Trophoblast cell (in vitro differentiated cells and primary cell): ENCODE measurements around the gene LSR.

Experiments used
- DNase-seq, 2 donors: peaks; one replicate each; pipeline ENCODE4 v3.0.0-alpha.2; 2016
- H2AFZ ChIP-seq: 2 replicates; pipeline ENCODE4 v1.6.1; 2013; ENCODE audit warnings: low read length, moderate library complexity, mild to moderate bottlenecking; ENCODE audit not compliant: insufficient read depth, poor library complexity
- H2AK5ac ChIP-seq: 2 replicates; pipeline ENCODE4 v1.6.1; 2013; ENCODE audit warnings: mild to moderate bottlenecking, low read length
- H2BK120ac ChIP-seq: 2 replicates; pipeline ENCODE4 v1.6.1; 2013; ENCODE audit warnings: low read length, mild to moderate bottlenecking, moderate library complexity; ENCODE audit not compliant: insufficient read depth, poor library complexity
- H2BK12ac ChIP-seq: 2 replicates; pipeline ENCODE4 v1.6.1; 2013; ENCODE audit warnings: mild to moderate bottlenecking, low read length, moderate library complexity
- H2BK5ac ChIP-seq: 2 replicates; pipeline ENCODE4 v1.6.1; 2013; ENCODE audit warnings: low read length, low read depth, moderate library complexity, mild to moderate bottlenecking; ENCODE audit not compliant: poor library complexity
- H3K14ac ChIP-seq: 2 replicates; pipeline ENCODE4 v1.6.1; 2013; ENCODE audit warnings: mild to moderate bottlenecking, low read length
- H3K18ac ChIP-seq: 2 replicates; pipeline ENCODE4 v1.6.1; 2013; ENCODE audit warnings: mild to moderate bottlenecking, low read length
- H3K23ac ChIP-seq: 2 replicates; pipeline ENCODE4 v1.6.1; 2013; ENCODE audit warnings: low read length
- H3K27ac ChIP-seq: 2 replicates; pipeline ENCODE4 v1.5.1; 2013; ENCODE audit warnings: low read depth, mild to moderate bottlenecking, inconsistent platforms, low read length, moderate library complexity
- H3K27me3 ChIP-seq: 2 replicates; pipeline ENCODE4 v1.6.1; 2013; ENCODE audit warnings: inconsistent platforms, mild to moderate bottlenecking, low read length, moderate library complexity; ENCODE audit not compliant: insufficient read depth
- H3K36me3 ChIP-seq, 2 experiments: 1 replicate in 1 of 2; 2 replicates in 1 of 2; pipeline ENCODE4 v1.6.1; 2013; ENCODE audit warnings: low read length in 2 of 2, mild to moderate bottlenecking in 2 of 2, moderate library complexity in 1 of 2; ENCODE audit not compliant: insufficient read depth in 2 of 2, control insufficient read depth in 1 of 2
- H3K4ac ChIP-seq: 2 replicates; pipeline ENCODE4 v1.6.1; 2013; ENCODE audit warnings: low read depth, mild to moderate bottlenecking, low read length, moderate library complexity
- H3K4me1 ChIP-seq, 2 experiments: 1 replicate in 1 of 2; 2 replicates in 1 of 2; pipeline ENCODE4 v1.6.1; 2013; ENCODE audit warnings: low read length in 2 of 2, mild to moderate bottlenecking in 2 of 2, moderate library complexity in 1 of 2; ENCODE audit not compliant: insufficient read depth in 2 of 2, control insufficient read depth in 1 of 2
- H3K4me2 ChIP-seq: 2 replicates; pipeline ENCODE4 v1.6.1; 2013; ENCODE audit warnings: inconsistent platforms, mild to moderate bottlenecking, low read length, moderate library complexity
- H3K4me3 ChIP-seq: 2 replicates; pipeline ENCODE4 v1.5.1; 2013; ENCODE audit warnings: mild to moderate bottlenecking, low read depth, low read length, inconsistent platforms
- H3K79me1 ChIP-seq: one replicate; pipeline ENCODE4 v1.6.1; 2013; ENCODE audit warnings: low read length
- H3K79me2 ChIP-seq: 2 replicates; pipeline ENCODE4 v1.6.1; 2013; ENCODE audit warnings: low read length, mild to moderate bottlenecking; ENCODE audit not compliant: control insufficient read depth, insufficient read depth, poor library complexity
- H3K9ac ChIP-seq: 2 replicates; pipeline ENCODE4 v1.6.1; 2013; ENCODE audit warnings: mild to moderate bottlenecking, low read length
- H3K9me3 ChIP-seq: 2 replicates; pipeline ENCODE4 v1.6.1; 2013; ENCODE audit warnings: low read depth, mild to moderate bottlenecking, control low read depth, inconsistent platforms, low read length; ENCODE audit not compliant: insufficient read depth
- H4K12ac ChIP-seq: 2 replicates; pipeline ENCODE4 v1.6.1; 2013; ENCODE audit warnings: low read depth, mild to moderate bottlenecking, low read length, moderate library complexity
- H4K8ac ChIP-seq: 2 replicates; pipeline ENCODE4 v1.6.1; 2013; ENCODE audit warnings: low read depth, mild to moderate bottlenecking, low read length, moderate library complexity
- H4K91ac ChIP-seq: one replicate; pipeline ENCODE4 v1.6.1; 2013; ENCODE audit warnings: low read depth, mild to moderate bottlenecking, low read length, moderate library complexity
- WGBS: extraction: QIAGEN DNeasy Blood & Tissue Kit; methylation state at CpG from one replicate; pipeline ENCODE4 v1.1.7; 2013; ENCODE audit warnings: missing lambda C conversion rate; ENCODE audit not compliant: insufficient read length, insufficient coverage; ENCODE audit errors: extremely low coverage; 5-methylcytosine and 5-hydroxymethylcytosine counted together

Gene LSR

DNA sequence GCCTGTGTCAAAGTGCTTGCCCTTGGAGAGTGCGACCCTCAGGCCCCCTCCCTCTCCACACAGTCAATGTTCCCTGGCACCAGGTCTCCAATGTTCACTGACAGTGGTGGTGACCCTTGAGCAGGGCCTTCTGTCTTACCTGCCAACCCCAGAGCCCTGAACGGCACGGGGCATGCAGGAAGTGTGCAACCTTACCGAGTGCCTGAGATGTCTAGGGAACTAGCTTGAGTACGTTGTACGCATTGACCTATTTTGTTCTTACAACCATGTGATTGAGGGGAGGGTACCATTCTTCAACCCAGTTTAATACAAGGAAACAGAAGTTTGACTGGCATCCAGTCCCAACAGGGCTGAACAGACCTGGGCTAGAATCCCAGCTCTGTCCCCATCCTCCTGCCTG lies 56.4 kb downstream of the LSR start:
- Histone ChIP-seq H3K4ac (no peak overlapping the region), H3K9me3 (peaks cover 4% of the 10 kb centered on the region), H3K79me2 (no peaks in the 10 kb centered on the region), H3K36me3 (no peaks in the 10 kb centered on the region), H3K23ac (no peak overlapping the region), H3K14ac (no peak overlapping the region), H3K4me3 (no peak overlapping the region), H3K4me2 (no peak overlapping the region), H2AK5ac (no peak overlapping the region), H3K27me3 (no peaks in the 10 kb centered on the region), H2BK5ac (no peak overlapping the region), H3K27ac (no peak overlapping the region), H3K9ac (no peak overlapping the region), H3K79me1 (no peaks in the 10 kb centered on the region), H3K4me1 (peaks cover 3 to 8% of the 10 kb centered on the region in 2 experiments), H4K8ac (no peak overlapping the region), H4K12ac (no peak overlapping the region), H2BK120ac (no peak overlapping the region), H4K91ac (no peak overlapping the region), H3K18ac (no peak overlapping the region), H2BK12ac (no peak overlapping the region), H2AFZ (no peak overlapping the region)
- no CpG with 5 or more reads among the region's 6 CpGs for WGBS
- no peak for DNase-seq

DNA sequence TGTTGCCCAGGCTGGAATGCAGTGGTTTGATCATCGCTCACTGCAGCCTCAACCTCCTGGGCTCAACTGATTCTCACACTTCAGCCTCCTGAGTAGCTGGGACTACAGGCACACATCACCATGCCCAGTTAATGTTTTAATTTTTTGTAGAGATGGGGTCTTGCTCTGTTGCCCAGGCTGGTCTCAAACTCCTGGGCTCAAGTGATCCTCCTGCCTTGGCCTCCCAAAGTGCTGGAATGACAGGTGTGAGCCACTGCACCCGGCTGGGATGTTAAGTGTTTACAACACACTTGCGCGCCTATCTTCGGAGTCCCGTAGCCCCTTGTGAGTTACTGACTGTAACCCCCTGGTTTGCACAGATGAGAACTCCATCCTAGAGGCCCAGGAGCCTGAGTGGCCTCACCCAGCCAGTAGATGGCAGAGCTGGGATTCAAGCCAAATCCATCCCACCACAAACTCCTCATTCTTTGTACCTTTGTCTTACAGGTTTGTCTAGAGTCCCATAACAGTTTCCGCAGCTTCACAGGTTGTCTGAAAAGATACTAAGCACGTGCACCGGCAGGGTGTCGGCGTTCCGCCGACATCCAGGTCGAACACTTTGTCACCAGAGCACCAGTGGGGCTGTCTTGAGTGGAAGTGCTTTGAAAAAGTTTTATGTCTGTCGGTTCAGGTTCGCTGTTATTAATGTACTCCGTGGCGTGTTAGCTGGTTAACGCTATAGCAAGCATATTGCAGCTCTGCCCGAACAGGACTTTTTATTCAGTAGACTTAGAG lies 57.9 kb downstream of the LSR start:
- Histone ChIP-seq H3K23ac (no peak overlapping the region), H2AK5ac (no peak overlapping the region), H3K18ac (no peak overlapping the region), H4K91ac (no peak overlapping the region), H3K36me3 (no peaks in the 10 kb centered on the region), H2BK120ac (no peak overlapping the region), H3K79me2 (no peaks in the 10 kb centered on the region), H4K12ac (no peak overlapping the region), H3K4me3 (no peak overlapping the region), H4K8ac (no peak overlapping the region), H3K9me3 (peaks cover 4% of the 10 kb centered on the region), H3K27ac (no peak overlapping the region), H3K4me1 (peaks cover 6 to 13% of the 10 kb centered on the region in 2 experiments), H3K14ac (no peak overlapping the region), H3K4me2 (no peak overlapping the region), H3K27me3 (no peaks in the 10 kb centered on the region), H3K9ac (no peak overlapping the region), H2BK5ac (no peak overlapping the region), H2BK12ac (no peak overlapping the region), H3K79me1 (no peaks in the 10 kb centered on the region), H2AFZ (no peak overlapping the region), H3K4ac (no peak overlapping the region)
- DNase-seq: peak; percentile 48 to 76
- WGBS: no CpG with 5 or more reads among the region's 20 CpGs

GRCh38 chr19:35307931-35308330 lies 59.1 kb downstream of the LSR start:
- Histone ChIP-seq H3K14ac (no peak overlapping the region), H4K8ac (no peak overlapping the region), H2BK5ac (no peak overlapping the region), H4K12ac (no peak overlapping the region), H3K4me2 (no peak overlapping the region), H3K36me3 (no peaks in the 10 kb centered on the region), H3K9me3 (peaks cover 2% of the 10 kb centered on the region), H3K9ac (no peak overlapping the region), H3K4me1 (peaks cover 6 to 13% of the 10 kb centered on the region in 2 experiments), H3K4ac (no peak overlapping the region), H3K18ac (no peak overlapping the region), H2AFZ (no peak overlapping the region), H3K4me3 (no peak overlapping the region), H2BK12ac (no peak overlapping the region), H3K79me1 (no peaks in the 10 kb centered on the region), H3K27me3 (no peaks in the 10 kb centered on the region), H3K23ac (no peak overlapping the region), H2AK5ac (no peak overlapping the region), H3K27ac (no peak overlapping the region), H4K91ac (no peak overlapping the region), H2BK120ac (no peak overlapping the region), H3K79me2 (no peaks in the 10 kb centered on the region)
- no peak for DNase-seq
- WGBS: no CpG with 5 or more reads among the region's 10 CpGs

- no peak overlapping the region for H2BK120ac ChIP-seq
- no peaks in the 10 kb centered on the region for H3K36me3 ChIP-seq
- no peak for DNase-seq
- no peak overlapping the region for H3K4ac ChIP-seq
- H3K27ac ChIP-seq: no peak overlapping the region
- H2BK5ac ChIP-seq: no peak overlapping the region
- no peak overlapping the region for H4K91ac ChIP-seq
- H2BK12ac ChIP-seq: no peak overlapping the region
- no peak overlapping the region for H4K8ac ChIP-seq
- no peak overlapping the region for H2AK5ac ChIP-seq
- H3K4me1 ChIP-seq: peaks cover 6 to 13% of the 10 kb centered on the region in 2 experiments
- no peak overlapping the region for H3K4me3 ChIP-seq
- H3K27me3 ChIP-seq: no peaks in the 10 kb centered on the region
- H2AFZ ChIP-seq: no peak overlapping the region
- H3K23ac ChIP-seq: no peak overlapping the region
- no peak overlapping the region for H3K4me2 ChIP-seq
- no peak overlapping the region for H3K18ac ChIP-seq
- H3K9ac ChIP-seq: no peak overlapping the region
- no peaks in the 10 kb centered on the region for H3K79me2 ChIP-seq
- WGBS: no CpG with 5 or more reads among the region's 7 CpGs
- H3K79me1 ChIP-seq: no peaks in the 10 kb centered on the region
- peaks cover under 1% of the 10 kb centered on the region for H3K9me3 ChIP-seq
- H3K14ac ChIP-seq: no peak overlapping the region
- H4K12ac ChIP-seq: no peak overlapping the region
Measured at GRCh38 chr19:35308910-35309309, 60.1 kb downstream of the LSR start.
